HEK293T (cell line): ENCODE results near the gene AKR7A3.

ENCODE experiments used
- ARNT ChIP-seq: fragments of 450-650 bp; IDR thresholded peaks from 2 replicates; pipeline ENCODE4 v1.6.1; 2017; ENCODE audit warnings: mild to moderate bottlenecking
- FOXA1 ChIP-seq: fragments of 450-650 bp; IDR thresholded peaks from 2 replicates; pipeline ENCODE4 v1.6.1; 2016; ENCODE audit warnings: mild to moderate bottlenecking
- FOXM1 ChIP-seq: fragments of 450-650 bp; IDR thresholded peaks from 2 replicates; pipeline ENCODE4 v1.6.1; 2017; ENCODE audit warnings: mild to moderate bottlenecking, borderline replicate concordance
- L3MBTL2 ChIP-seq: fragments of 450-650 bp; conservative IDR thresholded peaks from 2 replicates; pipeline ENCODE4 v1.6.1; 2016; ENCODE audit warnings: mild to moderate bottlenecking
- SP1 ChIP-seq: fragments of 450-650 bp; IDR thresholded peaks from 2 replicates; pipeline ENCODE4 v1.6.1; 2017
- ZNF384 ChIP-seq: fragments of 450-650 bp; IDR thresholded peaks from 2 replicates; pipeline ENCODE4 v1.6.1; 2016

GRCh38 chr1:19309123-19309813 is 20.7 kb upstream of the AKR7A3 start:
- TF ChIP-seq FOXM1 = no peak
- no peak for TF ChIP-seq SP1
- no peak for TF ChIP-seq FOXA1
- TF ChIP-seq ZNF384 = no peak
- TF ChIP-seq ARNT = no peak
- no peak for TF ChIP-seq L3MBTL2
